Glutamatergic neuron (in vitro differentiated cells): ENCODE measurements around the gene RSRC1. TPM values are rescaled to one million over a fixed set of nuclear protein-coding genes. Genes with fewer than 3 reads are reported as not detected.

Source experiments
- DNase-seq: peaks from one replicate; pipeline ENCODE4 v3.0.0; 2022
- H3K27ac Mint-ChIP-seq: one replicate; pipeline ENCODE4 v1.8.0; 2020; ENCODE audit warnings: mild to moderate bottlenecking, mixed read lengths, inconsistent platforms; ENCODE audit not compliant: unreplicated experiment
- H3K27me3 Mint-ChIP-seq: one replicate; pipeline ENCODE4 v1.8.0; 2020; ENCODE audit warnings: mild to moderate bottlenecking, moderate library complexity, mixed read lengths, inconsistent platforms; ENCODE audit not compliant: unreplicated experiment
- H3K36me3 Mint-ChIP-seq: one replicate; pipeline ENCODE4 v1.8.0; 2020; ENCODE audit warnings: mild to moderate bottlenecking, mixed read lengths, inconsistent platforms; ENCODE audit not compliant: unreplicated experiment
- H3K4me1 Mint-ChIP-seq: one replicate; pipeline ENCODE4 v1.8.0; 2020; ENCODE audit warnings: mild to moderate bottlenecking, low read depth, mixed read lengths, inconsistent platforms; ENCODE audit not compliant: unreplicated experiment
- H3K4me3 Mint-ChIP-seq: one replicate; pipeline ENCODE4 v1.8.0; 2020; ENCODE audit warnings: mild to moderate bottlenecking, mixed read lengths, inconsistent platforms; ENCODE audit not compliant: unreplicated experiment
- H3K9me3 Mint-ChIP-seq: one replicate; pipeline ENCODE4 v1.8.0; 2020; ENCODE audit warnings: mild to moderate bottlenecking, moderate library complexity, mixed read lengths, inconsistent platforms; ENCODE audit not compliant: unreplicated experiment
- total RNA-seq: library from RNA; stranded (reverse); fragmentation: NEBNext Ultra II Directional; extraction: Animal tissue kit (Norgen Biotek cat#: 25700); gene quantifications from one replicate; pipeline ENCODE4 v1.2.1, GENCODE V29; 2021; ENCODE audit not compliant: unreplicated experiment
- TF ChIP-seq, protein P1 (sequence below): fragments of 200-600 bp; sonication (generic); IDR thresholded peaks from one replicate; pipeline ENCODE4 v1.5.0; 2021; ENCODE audit not compliant: partially characterized antibody, unreplicated experiment

RSRC1 gene
- total RNA-seq, 1 donor from 2014 or later: 93.9 TPM

DNA sequence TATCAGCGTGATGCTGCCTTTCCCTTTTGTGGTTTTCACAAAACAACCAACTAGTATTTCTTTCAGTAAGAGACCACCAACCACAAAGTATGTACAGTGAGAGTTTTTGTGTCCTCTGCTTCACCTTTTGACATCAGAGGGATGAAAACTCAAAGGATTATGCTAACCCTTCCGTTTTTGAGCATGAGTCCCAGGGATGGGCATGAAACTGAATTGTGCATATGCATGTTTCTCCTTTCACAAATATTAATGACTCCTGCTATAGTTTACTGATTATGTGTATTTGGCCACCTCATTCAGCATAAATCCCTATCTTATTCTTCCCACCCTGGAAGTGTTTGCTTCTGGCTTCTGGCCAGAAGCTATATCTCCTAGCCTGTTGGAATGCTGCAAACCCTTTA, 59.2 kb downstream of the RSRC1 start:
- Mint-ChIP-seq H3K4me1 (peaks cover 17% of the 10 kb centered on the region), H3K36me3 (no peaks in the 10 kb centered on the region), H3K9me3 (peaks cover 1% of the 10 kb centered on the region), H3K4me3 (no peak overlapping the region), H3K27ac (no peak overlapping the region), H3K27me3 (no peaks in the 10 kb centered on the region)
- no peak for DNase-seq
- TF ChIP-seq, protein P1, sequence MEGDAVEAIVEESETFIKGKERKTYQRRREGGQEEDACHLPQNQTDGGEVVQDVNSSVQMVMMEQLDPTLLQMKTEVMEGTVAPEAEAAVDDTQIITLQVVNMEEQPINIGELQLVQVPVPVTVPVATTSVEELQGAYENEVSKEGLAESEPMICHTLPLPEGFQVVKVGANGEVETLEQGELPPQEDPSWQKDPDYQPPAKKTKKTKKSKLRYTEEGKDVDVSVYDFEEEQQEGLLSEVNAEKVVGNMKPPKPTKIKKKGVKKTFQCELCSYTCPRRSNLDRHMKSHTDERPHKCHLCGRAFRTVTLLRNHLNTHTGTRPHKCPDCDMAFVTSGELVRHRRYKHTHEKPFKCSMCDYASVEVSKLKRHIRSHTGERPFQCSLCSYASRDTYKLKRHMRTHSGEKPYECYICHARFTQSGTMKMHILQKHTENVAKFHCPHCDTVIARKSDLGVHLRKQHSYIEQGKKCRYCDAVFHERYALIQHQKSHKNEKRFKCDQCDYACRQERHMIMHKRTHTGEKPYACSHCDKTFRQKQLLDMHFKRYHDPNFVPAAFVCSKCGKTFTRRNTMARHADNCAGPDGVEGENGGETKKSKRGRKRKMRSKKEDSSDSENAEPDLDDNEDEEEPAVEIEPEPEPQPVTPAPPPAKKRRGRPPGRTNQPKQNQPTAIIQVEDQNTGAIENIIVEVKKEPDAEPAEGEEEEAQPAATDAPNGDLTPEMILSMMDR: no peak

DNA sequence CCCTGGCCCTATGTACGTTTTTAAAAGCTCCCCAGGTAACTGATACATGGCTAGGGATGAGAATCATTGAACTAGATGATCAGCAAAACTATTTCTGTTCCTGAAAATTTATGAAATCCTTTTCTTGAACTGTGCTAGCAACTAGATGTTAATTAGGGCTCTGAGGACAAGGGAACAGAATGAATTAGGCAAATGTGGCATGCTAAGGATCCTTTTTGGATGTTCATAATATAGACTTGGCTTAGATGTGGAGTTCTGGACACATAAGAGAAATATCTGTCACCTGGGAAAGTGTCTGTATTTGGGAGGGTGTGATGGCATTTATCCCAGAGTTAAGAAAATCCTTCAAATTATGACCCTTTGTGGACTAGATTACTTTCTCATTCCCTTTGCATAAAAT, 71.2 kb downstream of the RSRC1 start:
- Mint-ChIP-seq H3K4me3 (no peak overlapping the region), H3K9me3 (no peaks in the 10 kb centered on the region), H3K27me3 (no peaks in the 10 kb centered on the region), H3K4me1 (peaks cover 1% of the 10 kb centered on the region), H3K27ac (no peak overlapping the region), H3K36me3 (peaks cover 8% of the 10 kb centered on the region)
- TF ChIP-seq, protein P1: no peak
- DNase-seq: no peak

DNA sequence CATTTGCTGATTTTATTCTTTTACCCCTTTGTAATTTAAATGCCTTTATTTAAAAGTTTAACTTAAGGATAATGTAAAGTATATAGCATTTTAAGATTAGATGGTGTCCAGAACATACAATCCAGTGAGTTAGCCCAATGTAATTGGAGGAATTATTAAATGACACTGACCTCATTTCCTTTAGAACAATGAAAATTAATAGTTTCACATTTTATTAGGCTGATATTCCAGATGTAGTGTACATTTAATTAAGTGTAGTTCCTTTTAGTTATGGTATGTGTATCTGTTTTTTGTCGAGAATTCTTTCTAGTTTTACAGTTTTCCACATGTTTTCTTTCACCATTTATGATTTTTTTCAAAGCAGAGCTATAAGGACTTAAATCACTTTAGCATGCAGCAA, 75.8 kb downstream of the RSRC1 start:
- DNase-seq: no peak
- TF ChIP-seq, protein P1: no peak
- Mint-ChIP-seq H3K4me1 (peaks cover 10% of the 10 kb centered on the region), H3K27me3 (peaks cover 2% of the 10 kb centered on the region), H3K36me3 (no peaks in the 10 kb centered on the region), H3K9me3 (peaks cover 2% of the 10 kb centered on the region), H3K4me3 (no peak overlapping the region), H3K27ac (no peak overlapping the region)

DNA sequence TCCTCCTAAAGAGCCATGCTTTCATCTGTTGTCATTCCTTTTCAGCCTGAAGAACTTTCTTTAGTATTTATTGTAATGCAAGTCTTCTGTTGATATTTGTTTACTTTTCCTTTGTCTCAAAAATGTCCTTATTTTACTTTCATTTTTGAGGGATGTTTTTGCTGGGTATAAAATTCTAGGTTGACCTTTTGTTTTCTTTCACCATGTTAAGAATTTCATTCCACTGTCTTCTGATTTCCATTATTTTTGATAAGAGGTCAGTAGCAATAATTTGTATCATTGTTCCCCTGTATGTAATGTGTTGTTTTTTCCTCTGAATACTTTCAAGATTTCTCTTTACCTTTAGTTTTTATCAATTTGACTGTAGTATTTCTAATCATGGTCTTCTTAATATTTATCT, 91.1 kb downstream of the RSRC1 start:
- H3K27ac Mint-ChIP-seq: no peak overlapping the region
- H3K36me3 Mint-ChIP-seq: peaks cover 28% of the 10 kb centered on the region
- no peaks in the 10 kb centered on the region for H3K4me1 Mint-ChIP-seq
- no peak overlapping the region for H3K4me3 Mint-ChIP-seq
- peaks cover 16% of the 10 kb centered on the region for H3K9me3 Mint-ChIP-seq
- no peak for DNase-seq
- TF ChIP-seq, protein P1: no peak
- no peaks in the 10 kb centered on the region for H3K27me3 Mint-ChIP-seq

DNA sequence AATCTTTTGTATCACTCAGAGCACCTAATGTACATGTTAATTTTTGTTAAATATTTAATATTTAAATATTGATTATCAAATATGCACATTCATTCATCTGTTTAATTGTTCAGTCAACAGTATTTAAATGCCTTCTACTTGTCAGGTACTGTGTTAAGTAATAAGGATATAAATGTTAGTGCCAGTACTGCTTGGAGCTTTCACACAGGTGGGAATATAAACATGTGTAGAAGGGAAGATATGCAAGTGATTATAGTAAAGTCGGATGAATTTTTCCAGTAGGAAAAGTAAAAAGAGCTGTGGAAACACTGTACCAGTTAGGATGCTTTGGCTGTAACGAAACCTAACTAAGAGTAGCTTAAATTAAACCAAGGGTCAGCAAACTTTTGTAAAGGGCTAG, 95.4 kb downstream of the RSRC1 start:
- no peak overlapping the region for H3K27ac Mint-ChIP-seq
- no peak for DNase-seq
- H3K9me3 Mint-ChIP-seq: peaks cover 7% of the 10 kb centered on the region
- no peak overlapping the region for H3K4me3 Mint-ChIP-seq
- no peaks in the 10 kb centered on the region for H3K27me3 Mint-ChIP-seq
- H3K36me3 Mint-ChIP-seq: peaks cover 13% of the 10 kb centered on the region
- TF ChIP-seq, protein P1: no peak
- no peaks in the 10 kb centered on the region for H3K4me1 Mint-ChIP-seq
